Body of pancreas (tissue), 4 donors: ENCODE measurements around the gene PRAMEF12. TPM values are rescaled to one million over a fixed set of nuclear protein-coding genes. Genes with fewer than 3 reads are reported as not detected.

Source experiments
- ATAC-seq: fragments of 150-250 bp; one replicate; pipeline ENCODE4 v1.9.1; 2016
- DNase-seq, 4 donors: peaks; one replicate each; pipeline ENCODE4 v3.0.0-alpha.2; 2019
- H3K27ac ChIP-seq, 4 donors: fragments of 200-600 bp; sonication (generic); 1 replicate in 3 of 4; 2 replicates in 1 of 4; pipeline versions ENCODE4 v1.5.1 to v1.6.1; 2016 to 2019; ENCODE audit warnings: mild to moderate bottlenecking in 1 of 4, mixed read lengths in 1 of 4, moderate library complexity in 1 of 4
- H3K27me3 ChIP-seq, 2 donors: fragments of 200-600 bp; sonication (generic); one replicate each; pipeline ENCODE4 v1.6.0; 2016; ENCODE audit warnings: mild to moderate bottlenecking in 1 of 2
- H3K36me3 ChIP-seq, 2 donors: fragments of 200-600 bp; sonication (generic); replicated peaks in 1 of 2; 2 replicates each; pipeline ENCODE4 v1.5.1; 2016; ENCODE audit warnings: low read depth in 2 of 2; ENCODE audit not compliant: insufficient read depth in 1 of 2
- H3K4me1 ChIP-seq: fragments of 200-600 bp; sonication (generic); one replicate; pipeline ENCODE4 v1.6.0; 2016
- H3K4me3 ChIP-seq, 2 donors: fragments of 200-600 bp; sonication (generic); 1 replicate in 1 of 2; 2 replicates in 1 of 2; pipeline ENCODE4 v1.5.1; 2016 to 2019
- H3K9me3 ChIP-seq, 3 donors: fragments of 200-600 bp; sonication (generic); 1 replicate in 2 of 3; 2 replicates in 1 of 3; pipeline ENCODE4 v1.5.1; 2016
- CTCF ChIP-seq, 7 experiments: fragments of 450-650 bp in 4 of 7; fragments of 200-600 bp in 3 of 7; sonication (generic) in 3 of 7; IDR thresholded peaks; one replicate each; pipeline ENCODE4 v1.5.1; 2016 to 2019; ENCODE audit warnings: antibody characterized with exemption in 7 of 7
- POLR2A ChIP-seq, 3 donors: fragments of 450-650 bp; IDR thresholded peaks; one replicate each; pipeline ENCODE4 v1.6.1; 2016; ENCODE audit warnings: antibody characterized with exemption in 3 of 3, mild to moderate bottlenecking in 2 of 3
- WGBS, 2 donors: methylation state at CpG; one replicate each; pipeline ENCODE4 v1.1.5; 2017; 5-methylcytosine and 5-hydroxymethylcytosine counted together
- intact Hi-C: fragments of 100-400 bp; cut with DNase I; formaldehyde crosslinking; loops from one replicate; pipeline ENCODE4 v1.15.1; 2023
- total RNA-seq, 2 donors: library from RNA; depleted of rRNA; stranded (reverse); fragments of >200 nt; gene quantifications; one replicate each; pipeline ENCODE4 v1.1.0, GENCODE V29; 2016

Gene PRAMEF12
- total RNA-seq, 2 donors from 2014 or later, result not detected

GRCh38 chr1:12738934-12739333 is 34.6 kb upstream of the PRAMEF12 start:
- Histone ChIP-seq H3K27ac (no peak overlapping the region), H3K27me3 (no peaks in the 10 kb centered on the region), H3K36me3 (no peaks in the 10 kb centered on the region), H3K4me1 (no peaks in the 10 kb centered on the region), H3K4me3 (no peak overlapping the region), H3K9me3 (peaks cover 0 to 7% (median 0%) of the 10 kb centered on the region in 3 donors)
- intact Hi-C loops, result no loop called here
- DNase-seq (no peak), ATAC-seq (no peak)
- TF ChIP-seq CTCF (IDR thresholded peaks at IDR 0.05) (no peak), POLR2A (IDR thresholded peaks at IDR 0.05) (no peak)
- 86 to 95% methylated on average over 1 of the region's 1 CpG for WGBS, 2 donors

GRCh38 chr1:12739613-12740012 is 33.9 kb upstream of the PRAMEF12 start:
- no peak for TF ChIP-seq CTCF (IDR thresholded peaks at IDR 0.05)
- no peak for TF ChIP-seq POLR2A (IDR thresholded peaks at IDR 0.05)
- Histone ChIP-seq H3K36me3 (no peaks in the 10 kb centered on the region), H3K9me3 (peaks cover 0 to 7% (median 0%) of the 10 kb centered on the region in 3 donors), H3K4me3 (no peak overlapping the region), H3K27ac (no peak overlapping the region), H3K4me1 (no peaks in the 10 kb centered on the region), H3K27me3 (no peaks in the 10 kb centered on the region)
- no peak for DNase-seq
- intact Hi-C loops, result no loop called here
- ATAC-seq, result no peak
- 47 to 58% methylated on average over 5 of the region's 5 CpGs for WGBS, 2 donors

- intact Hi-C loops, result no loop called here
- Histone ChIP-seq H3K4me1 (no peaks in the 10 kb centered on the region), H3K36me3 (no peaks in the 10 kb centered on the region), H3K27me3 (no peaks in the 10 kb centered on the region), H3K27ac (no peak overlapping the region), H3K4me3 (no peak overlapping the region), H3K9me3 (peaks cover 0 to 2% (median 0%) of the 10 kb centered on the region in 3 donors)
- WGBS, 2 donors, result 83 to 92% methylated on average over 3 of the region's 3 CpGs
- TF ChIP-seq POLR2A (IDR thresholded peaks at IDR 0.05) (no peak), CTCF (IDR thresholded peaks at IDR 0.05) (no peak)
- DNase-seq (no peak), ATAC-seq (no peak)
These were observed 31.6 kb upstream of the PRAMEF12 start for GRCh38 chr1:12741946-12742345.

GRCh38 chr1:12745126-12745991 is 28.2 kb upstream of the PRAMEF12 start:
- TF ChIP-seq CTCF (IDR thresholded peaks at IDR 0.05) (no peak), POLR2A (IDR thresholded peaks at IDR 0.05) (no peak)
- H3K4me1 ChIP-seq, result no peaks in the 10 kb centered on the region
- intact Hi-C loops, result no loop called here
- 51 to 58% methylated on average over 3 of the region's 3 CpGs for WGBS, 2 donors
- no peaks in the 10 kb centered on the region for H3K27me3 ChIP-seq
- H3K36me3 ChIP-seq, result no peaks in the 10 kb centered on the region
- no peak overlapping the region for H3K4me3 ChIP-seq
- peaks cover 0 to 12% (median 0%) of the 10 kb centered on the region in 3 donors for H3K9me3 ChIP-seq
- no peak overlapping the region for H3K27ac ChIP-seq
- DNase-seq (no peak), ATAC-seq (no peak)

GRCh38 chr1:12745992-12746323 is 27.6 kb upstream of the PRAMEF12 start, which contains the start of gene CFAP107:
Gene CFAP107, plus strand, starts transcription at chr1:12746200. Its CDS starts 231 bp downstream, at chr1:12746431.
- Histone ChIP-seq H3K27ac (no peak within 1 kb of the TSS), H3K4me1 (no peaks in the 10 kb centered on the region), H3K9me3 (peaks cover 0 to 12% (median 0%) of the 10 kb centered on the region in 3 donors), H3K36me3 (no peaks in the 10 kb centered on the region), H3K27me3 (no peaks in the 10 kb centered on the region), H3K4me3 (no peak within 1 kb of the TSS)
- no peak for DNase-seq
- WGBS, 2 donors, result 10 to 21% methylated on average over 2 of the region's 2 CpGs
- ATAC-seq, result no peak
- intact Hi-C loops, result no loop called here
- no peak for TF ChIP-seq CTCF (IDR thresholded peaks at IDR 0.05)
